A673 (cell line): ENCODE data around the gene KIF3A. TPM values are rescaled to one million over a fixed set of nuclear protein-coding genes. Genes with fewer than 3 reads are reported as not detected.

ENCODE experiments used
- BruUV-seq: library from RNA; stranded (reverse); fragments of 400-500 nt; replicated peaks from 2 replicates; lab custom pipeline; 2021; lab: Mats Ljungman, UMichigan
- CTCF ChIA-PET: fragments of 300-600 bp; sonication (Branson Sonifier 250); formaldehyde crosslinking; loops from one replicate; lab custom pipeline; 2022; ENCODE audit warnings: antibody characterized with exemption; lab: Charles Lee
- POLR2A ChIA-PET: fragments of 300-600 bp; sonication (Branson Sonifier 250); formaldehyde crosslinking; loops from one replicate; lab custom pipeline; 2022; ENCODE audit warnings: antibody characterized with exemption; ENCODE audit not compliant: low non-redundant PET; lab: Charles Lee
- DNase-seq: peaks from one replicate; pipeline ENCODE4 v3.0.0-alpha.2; 2015; ENCODE audit warnings: low spot score
- H3K27ac ChIP-seq: fragments of 200-600 bp; sonication (generic); 2 replicates; pipeline ENCODE4 v1.5.1; 2016; ENCODE audit warnings: mixed run types, low read depth, mild to moderate bottlenecking, mixed read lengths, antibody characterized with exemption, low read length; ENCODE audit not compliant: poor library complexity, severe bottlenecking
- H3K27me3 ChIP-seq: fragments of 200-600 bp; sonication (generic); replicated peaks from 2 replicates; pipeline ENCODE4 v1.6.1; 2017; ENCODE audit warnings: mixed run types, low read depth, mild to moderate bottlenecking, mixed read lengths, antibody characterized with exemption, low read length; ENCODE audit not compliant: insufficient read depth, poor library complexity
- H3K36me3 ChIP-seq: fragments of 200-600 bp; sonication (generic); 2 replicates; pipeline ENCODE4 v1.6.1; 2016; ENCODE audit warnings: mixed run types, mild to moderate bottlenecking, mixed read lengths, antibody characterized with exemption, low read length; ENCODE audit not compliant: insufficient read depth, poor library complexity, severe bottlenecking
- H3K4me1 ChIP-seq: fragments of 200-600 bp; sonication (generic); 2 replicates; pipeline ENCODE4 v1.6.1; 2017; ENCODE audit warnings: mixed run types, mild to moderate bottlenecking, mixed read lengths, antibody characterized with exemption, low read length; ENCODE audit not compliant: insufficient read depth, poor library complexity, severe bottlenecking
- H3K4me3 ChIP-seq: fragments of 200-600 bp; sonication (generic); 2 replicates; pipeline ENCODE4 v1.5.1; 2016; ENCODE audit warnings: low read depth, mixed run types, mild to moderate bottlenecking, mixed read lengths, low read length; ENCODE audit not compliant: poor library complexity, severe bottlenecking
- H3K9me3 ChIP-seq: fragments of 200-600 bp; sonication (generic); 2 replicates; pipeline ENCODE4 v1.6.1; 2016; ENCODE audit warnings: mixed run types, low read depth, mild to moderate bottlenecking, mixed read lengths, antibody characterized with exemption, low read length; ENCODE audit not compliant: poor library complexity, severe bottlenecking
- EZH2 ChIP-seq: fragments of 200-600 bp; sonication (generic); IDR thresholded peaks from 2 replicates; pipeline ENCODE4 v1.6.1; 2017; ENCODE audit warnings: borderline replicate concordance, low read depth, mild to moderate bottlenecking, mixed read lengths, antibody characterized with exemption, low read length; ENCODE audit not compliant: poor library complexity, severe bottlenecking
- intact Hi-C: fragments of 100-400 bp; cut with micrococcal nuclease; formaldehyde crosslinking; loops from one replicate; pipeline ENCODE4 v1.10.0; 2022; ENCODE audit not compliant: unreplicated experiment
- total RNA-seq: library from RNA; stranded (reverse); gene quantifications from 2 replicates; pipeline ENCODE4 v1.2.3, GENCODE V29; 2021
- TF ChIP-seq, protein P1 (sequence below): fragments of 300-800, 200-600 bp; sonication (generic); conservative IDR thresholded peaks from 2 replicates; pipeline ENCODE4 v1.5.1; 2017; ENCODE audit warnings: low read depth, mild to moderate bottlenecking, antibody characterized with exemption, low read length, moderate library complexity, mixed read lengths

Gene KIF3A
- total RNA-seq, 1 experiment from 2014 or later = 19.1 TPM

DNA sequence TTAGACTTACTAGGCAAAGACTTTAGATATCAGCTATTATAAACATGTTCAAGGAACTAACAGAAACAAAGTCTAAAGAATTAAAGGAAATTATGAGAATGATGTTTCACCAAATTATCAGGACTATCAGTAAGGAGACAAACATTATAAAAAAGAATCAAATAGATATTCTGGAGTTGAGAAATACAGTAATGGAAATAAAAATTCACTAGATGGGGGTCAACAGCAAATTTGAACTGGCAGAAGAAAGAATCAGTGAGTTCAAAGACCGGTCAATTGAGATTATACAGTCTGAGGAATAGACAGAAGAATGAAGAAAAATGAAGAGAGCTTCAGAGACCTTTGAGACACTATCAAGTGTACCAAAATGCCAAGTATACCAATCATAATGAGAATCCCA lies 89.0 kb downstream of the KIF3A start:
- no TSS peak for BruUV-seq
- H3K36me3 ChIP-seq = no peaks in the 10 kb centered on the region
- H3K27ac ChIP-seq = no peak overlapping the region
- POLR2A ChIA-PET = no interaction called here
- no peak for DNase-seq
- H3K27me3 ChIP-seq = no peaks in the 10 kb centered on the region
- H3K4me1 ChIP-seq = no peaks in the 10 kb centered on the region
- CTCF ChIA-PET = no interaction called here
- H3K4me3 ChIP-seq = no peak overlapping the region
- TF ChIP-seq, protein P1, sequence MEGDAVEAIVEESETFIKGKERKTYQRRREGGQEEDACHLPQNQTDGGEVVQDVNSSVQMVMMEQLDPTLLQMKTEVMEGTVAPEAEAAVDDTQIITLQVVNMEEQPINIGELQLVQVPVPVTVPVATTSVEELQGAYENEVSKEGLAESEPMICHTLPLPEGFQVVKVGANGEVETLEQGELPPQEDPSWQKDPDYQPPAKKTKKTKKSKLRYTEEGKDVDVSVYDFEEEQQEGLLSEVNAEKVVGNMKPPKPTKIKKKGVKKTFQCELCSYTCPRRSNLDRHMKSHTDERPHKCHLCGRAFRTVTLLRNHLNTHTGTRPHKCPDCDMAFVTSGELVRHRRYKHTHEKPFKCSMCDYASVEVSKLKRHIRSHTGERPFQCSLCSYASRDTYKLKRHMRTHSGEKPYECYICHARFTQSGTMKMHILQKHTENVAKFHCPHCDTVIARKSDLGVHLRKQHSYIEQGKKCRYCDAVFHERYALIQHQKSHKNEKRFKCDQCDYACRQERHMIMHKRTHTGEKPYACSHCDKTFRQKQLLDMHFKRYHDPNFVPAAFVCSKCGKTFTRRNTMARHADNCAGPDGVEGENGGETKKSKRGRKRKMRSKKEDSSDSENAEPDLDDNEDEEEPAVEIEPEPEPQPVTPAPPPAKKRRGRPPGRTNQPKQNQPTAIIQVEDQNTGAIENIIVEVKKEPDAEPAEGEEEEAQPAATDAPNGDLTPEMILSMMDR = no peak
- no peak for TF ChIP-seq EZH2
- intact Hi-C loops = no loop called here
- H3K9me3 ChIP-seq = no peaks in the 10 kb centered on the region

DNA sequence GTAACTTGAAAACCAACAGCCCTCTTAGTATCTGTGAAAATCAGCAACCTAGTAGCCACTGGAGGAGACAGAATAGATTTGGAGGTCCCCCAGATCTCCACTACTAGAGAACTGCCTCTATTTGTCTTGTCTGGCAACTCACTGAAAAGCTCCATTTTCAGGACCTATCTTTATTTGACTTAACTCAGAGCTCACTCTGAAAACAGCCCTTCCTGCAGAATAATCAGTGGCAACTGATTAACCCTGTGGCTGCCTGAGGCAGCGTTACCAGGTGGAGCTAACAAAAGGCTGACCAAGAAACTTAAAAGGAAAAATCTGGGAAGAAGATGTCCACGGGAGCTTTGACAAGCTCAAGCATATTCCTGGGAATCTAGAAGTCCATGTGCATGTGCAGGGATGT lies 89.9 kb downstream of the KIF3A start:
- H3K4me3 ChIP-seq = no peak overlapping the region
- CTCF ChIA-PET = no interaction called here
- peaks cover 4% of the 10 kb centered on the region for H3K36me3 ChIP-seq
- no TSS peak for BruUV-seq
- H3K4me1 ChIP-seq = no peaks in the 10 kb centered on the region
- POLR2A ChIA-PET = no interaction called here
- intact Hi-C loops = no loop called here
- no peak for TF ChIP-seq EZH2
- TF ChIP-seq, protein P1 = no peak
- H3K9me3 ChIP-seq = no peaks in the 10 kb centered on the region
- no peaks in the 10 kb centered on the region for H3K27me3 ChIP-seq
- DNase-seq = no peak
- no peak overlapping the region for H3K27ac ChIP-seq

DNA sequence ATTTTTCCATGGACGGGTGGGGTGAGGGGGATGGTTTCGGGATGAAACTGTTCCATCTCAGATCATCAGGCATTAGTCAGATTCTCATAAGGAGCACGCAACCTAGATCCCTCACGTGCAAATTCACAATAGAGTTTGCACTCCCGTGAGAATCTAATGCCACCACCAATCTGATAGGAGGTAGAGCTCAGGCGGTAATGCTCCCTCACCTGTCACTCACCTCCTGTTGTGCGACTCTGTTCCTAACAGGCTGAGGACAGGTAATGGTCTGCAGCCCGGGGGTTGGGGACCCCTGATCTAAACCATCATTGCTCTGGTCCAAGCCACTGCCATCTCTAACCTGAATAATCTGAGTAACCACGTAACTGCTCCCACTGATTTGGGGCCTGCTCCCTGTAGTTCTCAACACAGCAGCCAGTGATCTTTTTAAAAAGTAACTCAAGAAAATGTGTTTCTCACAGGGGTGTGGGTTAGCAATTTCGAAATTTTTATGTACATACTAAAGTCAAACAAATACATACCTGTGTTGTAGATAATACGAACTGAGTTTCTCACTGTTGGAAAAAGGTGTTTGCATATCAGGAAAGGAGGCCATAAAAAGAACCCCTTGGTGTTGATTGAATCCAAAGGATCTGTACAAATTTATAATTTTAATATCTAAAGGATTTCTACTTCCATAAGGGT lies 90.6 kb downstream of the KIF3A start:
- Histone ChIP-seq H3K4me3 (no peak overlapping the region), H3K4me1 (no peaks in the 10 kb centered on the region), H3K27ac (no peak overlapping the region), H3K36me3 (peaks cover 4% of the 10 kb centered on the region), H3K27me3 (no peaks in the 10 kb centered on the region), H3K9me3 (no peaks in the 10 kb centered on the region)
- DNase-seq = no peak
- POLR2A ChIA-PET = no interaction called here
- intact Hi-C loops = no loop called here
- TF ChIP-seq EZH2 = no peak
- TF ChIP-seq, protein P1 = no peak
- no TSS peak for BruUV-seq
- CTCF ChIA-PET = no interaction called here
